AG08396 (cell line): ENCODE data around the gene CTNND2.
"Not testable (repeated sequence)": the region's sequence is repeated elsewhere in the genome, so short reads cannot be mapped to it uniquely, and the experiment has no call there.

Experiments used
- DNase-seq: peaks from one replicate; pipeline ENCODE4 v3.0.0; 2012; ENCODE audit warnings: low spot score, mixed read lengths

The CTNND2 gene

DNA sequence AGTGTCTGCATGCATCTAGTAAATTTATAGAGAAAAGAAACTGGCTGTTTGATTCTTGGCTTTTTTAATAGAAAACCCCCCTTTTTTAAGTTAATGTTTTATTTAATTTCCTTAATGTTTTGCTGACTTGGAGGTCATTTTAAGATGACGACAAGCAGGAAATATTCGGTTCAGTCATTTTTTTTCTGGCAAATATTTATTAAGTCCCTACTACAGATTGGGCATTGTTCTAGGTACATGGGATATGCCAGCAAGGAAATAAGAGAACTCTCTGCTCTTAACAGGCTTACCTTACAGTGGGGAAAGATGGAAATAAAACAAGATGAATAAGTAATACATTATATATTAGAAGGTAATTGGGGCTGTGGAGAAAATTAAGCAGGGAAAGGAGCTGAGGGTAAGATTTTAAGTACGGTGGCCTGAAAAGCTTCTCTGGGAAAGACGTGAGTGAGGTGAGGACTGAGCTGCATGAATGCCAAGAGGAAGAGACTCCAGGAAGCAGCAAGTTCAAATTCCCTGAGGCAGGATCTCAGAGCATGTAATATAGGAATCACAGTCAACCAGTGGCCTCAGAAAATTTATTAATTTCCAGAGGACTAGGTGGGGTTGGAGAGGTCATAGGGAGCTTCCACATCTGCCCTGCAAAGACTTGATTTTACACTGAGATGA lies 827.2 kb downstream of the CTNND2 start:
- no peak for DNase-seq

DNA sequence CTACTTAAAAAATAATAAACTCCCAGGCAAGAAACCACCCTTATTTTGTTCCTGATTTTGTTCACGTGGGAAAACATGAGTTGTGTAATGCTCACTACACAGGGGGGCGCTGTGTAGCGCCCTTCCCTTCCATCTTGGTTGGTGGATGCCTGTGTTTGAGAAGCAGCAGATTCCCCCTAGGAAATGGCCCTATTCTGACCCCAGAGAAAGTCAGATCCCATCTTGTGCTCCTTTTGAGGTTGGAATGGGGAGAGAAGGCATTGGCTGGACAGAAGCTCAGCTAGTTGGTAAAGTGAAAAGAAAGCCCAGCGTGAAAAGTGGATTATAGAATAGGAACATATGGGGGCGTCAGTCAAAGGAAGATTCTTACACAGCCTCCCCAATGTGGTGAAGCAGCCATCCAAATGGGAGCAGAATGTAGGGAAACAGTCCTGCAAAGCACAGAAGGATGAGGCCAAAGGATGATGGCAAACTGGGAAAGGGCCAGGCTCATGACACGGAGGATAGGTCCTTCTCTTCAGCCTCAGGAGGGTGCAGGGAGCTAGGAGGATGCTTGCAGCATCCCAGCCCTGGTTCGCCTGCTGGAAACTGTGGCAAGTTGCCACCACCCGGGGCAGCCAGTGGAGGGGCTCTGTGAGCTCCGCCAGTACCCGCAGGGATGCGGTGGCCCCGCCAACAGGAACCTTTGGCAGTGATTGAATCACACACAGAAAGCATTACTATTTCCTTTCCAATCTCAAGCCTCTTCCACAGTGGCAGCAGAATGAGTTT lies 829.0 kb downstream of the CTNND2 start:
- DNase-seq: no peak

DNA sequence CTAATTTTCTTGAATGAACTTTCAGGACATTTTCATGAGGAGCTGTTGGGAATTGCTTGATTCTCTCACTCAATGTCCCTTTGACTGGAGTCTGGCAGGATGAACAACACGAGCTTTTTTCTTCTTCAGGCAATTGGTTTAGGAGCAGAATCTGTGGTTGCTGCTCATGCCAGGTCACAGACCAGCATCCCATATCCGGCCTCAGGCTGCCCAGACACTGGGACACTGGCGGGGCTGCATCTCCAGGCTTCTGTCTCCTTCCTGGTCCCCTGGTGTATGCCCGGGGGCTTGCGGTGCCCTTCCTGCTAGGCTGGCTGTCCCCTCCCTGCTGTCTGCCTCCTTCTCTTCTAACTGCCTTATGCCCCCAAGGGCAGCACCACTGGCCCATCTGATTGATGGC lies 831.7 kb downstream of the CTNND2 start:
- no peak for DNase-seq

DNA sequence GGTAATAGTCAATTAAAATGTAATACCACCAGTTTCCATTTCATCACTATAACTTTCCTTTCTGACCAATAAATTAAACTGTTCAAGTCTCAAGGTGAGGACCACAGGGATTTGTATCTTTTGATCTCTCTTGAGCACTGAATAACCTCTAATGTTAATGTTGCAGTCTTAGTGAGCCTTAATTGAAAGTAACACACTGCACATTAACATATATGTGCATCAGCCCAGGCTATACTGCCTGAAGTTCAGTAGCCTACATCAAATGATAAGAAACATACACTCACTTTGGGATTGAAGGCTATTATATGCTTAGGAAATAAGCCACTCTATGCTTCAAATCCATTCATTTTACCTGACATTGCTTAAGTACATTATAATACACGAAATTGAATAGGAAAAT lies 832.2 kb downstream of the CTNND2 start:
- no peak for DNase-seq

DNA sequence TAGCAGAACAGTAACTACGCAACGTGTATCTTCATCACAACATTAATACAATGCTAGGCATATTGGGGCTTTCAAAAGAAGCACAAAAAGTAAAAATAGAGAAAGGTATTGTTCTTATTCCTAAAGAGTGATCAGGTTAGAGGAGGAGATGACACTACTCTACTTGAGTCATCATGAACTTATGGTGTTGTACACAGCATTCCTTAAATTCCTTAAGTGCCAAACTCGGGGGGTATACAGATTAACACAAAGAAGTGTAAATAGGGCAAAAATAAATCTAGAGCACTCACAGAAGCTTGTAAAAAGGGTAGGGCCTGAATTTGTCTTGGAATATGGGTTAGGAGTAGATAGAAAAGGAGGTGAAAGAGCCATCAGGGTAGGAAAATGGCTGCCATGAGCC lies 835.2 kb downstream of the CTNND2 start:
- no peak for DNase-seq

DNA sequence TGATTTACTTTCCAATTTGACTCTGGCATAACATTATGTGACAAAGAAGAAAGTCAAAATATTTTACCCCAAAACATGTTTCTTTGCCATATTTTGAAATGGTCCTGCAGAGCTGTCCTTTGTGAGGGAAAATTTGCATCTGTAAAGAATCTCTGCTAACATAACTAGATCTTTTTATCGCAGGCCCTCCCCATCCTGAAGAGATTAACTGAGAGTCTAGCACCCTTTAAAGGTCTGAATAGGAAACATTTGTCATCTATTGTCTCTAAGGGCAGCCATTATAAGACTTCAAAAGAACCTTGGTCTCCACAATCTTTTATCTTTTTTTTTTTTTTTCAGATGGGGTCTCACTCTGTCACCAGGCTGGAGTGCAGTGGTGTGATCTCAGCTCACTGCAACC lies 838.5 kb downstream of the CTNND2 start:
- DNase-seq: not testable (repeated sequence)

DNA sequence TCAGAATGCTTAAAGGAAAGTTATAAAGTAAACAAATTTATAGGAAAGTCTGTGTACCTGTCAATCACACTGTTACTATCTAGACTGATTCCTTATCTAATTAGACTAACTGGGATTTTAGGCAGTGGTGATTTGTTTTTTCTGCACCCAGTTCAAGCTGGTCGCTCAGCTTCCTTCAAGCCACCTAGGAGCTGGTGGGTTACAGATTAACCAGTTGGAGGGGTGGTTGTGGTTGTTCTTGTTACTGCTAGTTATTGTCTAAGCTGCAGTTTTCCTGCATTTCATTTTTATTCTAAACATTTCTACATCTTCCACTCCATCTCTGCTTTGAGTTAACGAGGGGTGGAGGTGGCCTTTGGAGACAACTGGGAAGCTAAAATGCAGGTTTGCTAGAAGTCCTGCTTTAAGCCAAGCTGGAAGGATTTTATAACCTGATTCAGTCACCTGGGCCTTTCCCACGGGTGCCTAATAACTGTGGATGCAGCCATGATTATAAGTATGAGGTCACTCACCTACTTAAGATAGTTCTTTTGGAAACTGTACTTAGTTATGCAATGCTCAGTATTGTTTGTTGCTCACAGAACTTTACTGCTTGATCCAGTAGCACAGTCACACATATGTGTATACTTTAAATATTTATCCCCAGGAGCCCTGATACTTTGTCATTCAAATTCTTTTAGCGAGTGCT lies 839.3 kb downstream of the CTNND2 start:
- no peak for DNase-seq

DNA sequence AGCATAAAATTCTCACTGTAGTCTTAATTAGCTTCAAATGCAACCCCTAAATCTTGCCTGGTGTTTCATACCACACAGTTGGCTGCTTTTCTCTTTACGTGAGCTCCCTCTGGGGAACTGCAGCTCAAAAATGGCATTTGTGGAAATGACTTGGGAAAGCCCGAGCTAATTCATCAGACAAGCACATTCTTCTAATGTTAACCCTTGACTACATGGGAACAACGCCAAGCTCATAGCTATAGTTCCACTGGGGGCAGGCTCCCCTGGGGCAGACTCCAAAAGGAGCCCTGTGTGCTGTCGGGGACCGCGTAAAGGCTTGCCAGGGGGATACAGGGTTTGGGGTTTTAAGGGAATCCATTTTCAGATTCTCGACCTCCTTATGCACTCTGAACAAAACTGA lies 841.8 kb downstream of the CTNND2 start:
- DNase-seq: peak; percentile 20

DNA sequence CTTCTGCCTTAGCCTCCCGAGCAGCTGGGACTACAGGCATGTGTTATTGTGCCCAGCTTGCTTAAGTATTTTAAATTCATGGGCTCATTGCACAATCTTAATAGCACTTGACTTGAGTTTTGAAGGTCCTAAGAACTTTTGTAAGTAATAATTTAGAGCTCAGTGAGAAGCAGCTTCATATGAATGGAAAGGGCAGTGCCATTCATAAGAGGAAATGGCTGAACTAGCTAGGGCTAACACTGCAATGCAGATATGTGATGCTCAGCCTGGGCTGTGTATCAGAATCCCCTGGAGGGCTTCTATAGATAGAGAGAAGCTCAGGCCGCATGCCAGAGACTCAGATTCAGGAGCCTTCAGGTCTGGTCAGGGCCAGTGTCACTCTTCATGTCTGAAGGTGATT lies 847.7 kb downstream of the CTNND2 start:
- no peak for DNase-seq

DNA sequence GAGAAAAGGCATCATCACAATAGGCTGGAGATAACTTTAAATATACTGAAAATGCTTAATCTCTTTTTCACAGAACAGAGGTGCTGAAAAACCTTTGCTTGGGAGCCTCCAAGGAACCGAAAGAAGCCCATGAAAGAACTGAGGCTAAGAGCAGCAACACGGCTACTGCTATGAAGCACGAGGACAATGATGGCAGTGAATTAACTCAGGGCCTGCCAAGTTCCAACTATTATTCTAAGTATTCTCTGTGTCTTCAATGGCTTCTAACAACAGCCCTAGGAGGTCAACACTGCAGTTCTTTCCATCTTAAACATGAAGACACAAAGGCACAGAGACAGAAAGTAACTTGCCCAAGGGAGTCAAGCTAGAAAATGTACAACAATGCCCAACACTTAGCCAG lies 850.2 kb downstream of the CTNND2 start:
- DNase-seq: no peak

DNA sequence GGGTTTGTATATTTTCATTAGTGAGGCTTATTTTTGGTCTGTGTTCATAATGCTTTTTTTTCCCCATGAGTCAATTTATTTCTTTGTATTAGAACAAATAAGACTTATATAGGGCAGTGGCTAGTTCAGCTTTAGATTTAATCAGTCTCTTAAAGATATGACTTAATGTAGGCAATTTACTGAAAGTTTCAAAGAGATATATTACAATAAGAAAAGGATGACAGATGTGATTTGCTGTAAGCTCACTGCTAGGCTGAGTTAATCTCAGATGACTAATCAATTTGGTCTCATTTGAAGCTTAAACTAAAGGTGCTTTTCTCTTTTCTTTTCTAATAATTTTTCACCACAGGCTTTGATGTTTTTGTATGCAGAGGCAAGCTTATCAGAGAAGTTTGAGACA lies 851.4 kb downstream of the CTNND2 start:
- DNase-seq: no peak

DNA sequence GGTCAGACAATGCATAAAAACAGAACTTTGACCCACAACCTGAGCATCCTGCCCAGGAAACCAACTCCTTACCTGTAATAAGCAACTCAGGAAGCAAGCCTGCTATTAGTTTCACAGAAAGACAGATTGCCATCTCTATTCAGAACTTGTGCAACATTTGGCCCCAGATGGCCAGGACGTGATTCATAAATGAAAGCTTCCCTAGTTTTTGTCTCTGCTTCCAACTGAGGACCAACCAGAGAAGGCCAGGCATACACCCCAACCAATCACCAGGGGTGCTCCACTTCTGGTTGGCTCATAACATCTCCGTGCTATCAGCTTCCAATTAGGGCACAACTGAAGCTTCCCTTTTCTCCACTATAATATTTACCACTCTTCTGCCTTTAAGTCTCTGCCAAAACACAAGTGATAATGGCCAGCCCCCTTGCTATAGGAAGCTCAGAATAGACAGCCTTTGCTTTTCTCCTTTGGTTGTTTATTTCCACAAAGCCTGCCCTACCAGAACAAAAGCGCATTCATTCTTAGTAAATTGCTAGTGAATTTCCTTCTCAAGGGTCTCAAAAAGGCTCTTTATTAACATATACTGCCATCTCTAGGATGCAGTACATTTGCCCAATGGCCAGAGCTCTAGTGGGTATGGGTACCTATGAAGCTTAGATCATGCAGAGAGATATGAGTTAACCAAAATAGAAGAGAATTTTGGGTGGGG lies 853.5 kb downstream of the CTNND2 start:
- DNase-seq: no peak

DNA sequence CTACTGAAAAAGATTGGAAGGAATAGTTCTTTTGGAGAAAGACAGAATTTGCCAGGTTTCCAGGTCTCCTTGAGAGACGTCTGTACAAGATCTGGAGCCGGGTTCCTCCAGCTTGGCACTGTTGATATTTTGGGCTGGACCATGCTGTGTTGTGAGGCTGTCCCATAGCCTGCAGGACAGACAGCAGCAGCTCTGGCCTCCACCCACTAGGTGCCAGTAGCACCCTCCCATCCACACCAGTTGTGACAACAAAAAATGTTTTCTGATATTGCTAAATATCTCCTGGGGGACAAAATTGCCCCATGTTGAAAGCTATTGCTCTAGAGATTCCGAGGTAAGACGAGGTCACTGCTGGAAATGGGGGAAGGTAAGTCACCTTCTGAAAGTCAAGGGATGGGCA lies 855.5 kb downstream of the CTNND2 start:
- no peak for DNase-seq

DNA sequence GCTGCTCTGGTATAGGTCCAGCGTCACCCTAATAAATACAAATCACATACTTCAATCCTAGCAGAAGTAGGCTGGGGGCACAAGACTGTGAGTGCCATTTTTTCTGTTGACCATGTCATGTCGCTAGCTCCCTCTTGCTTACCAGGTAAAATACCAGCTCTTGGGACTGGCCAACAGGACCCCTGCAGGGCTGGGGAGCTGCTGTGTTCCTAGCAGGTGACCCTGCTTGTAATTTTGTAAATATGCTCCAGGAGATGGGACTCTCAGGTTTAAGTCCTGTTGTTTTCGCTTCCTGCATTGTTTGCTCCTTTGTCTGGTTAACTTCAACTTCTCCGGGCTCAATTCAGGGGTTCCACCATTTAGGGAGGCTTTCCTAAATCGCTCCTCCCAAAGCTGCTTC lies 856.6 kb downstream of the CTNND2 start:
- no peak for DNase-seq

DNA sequence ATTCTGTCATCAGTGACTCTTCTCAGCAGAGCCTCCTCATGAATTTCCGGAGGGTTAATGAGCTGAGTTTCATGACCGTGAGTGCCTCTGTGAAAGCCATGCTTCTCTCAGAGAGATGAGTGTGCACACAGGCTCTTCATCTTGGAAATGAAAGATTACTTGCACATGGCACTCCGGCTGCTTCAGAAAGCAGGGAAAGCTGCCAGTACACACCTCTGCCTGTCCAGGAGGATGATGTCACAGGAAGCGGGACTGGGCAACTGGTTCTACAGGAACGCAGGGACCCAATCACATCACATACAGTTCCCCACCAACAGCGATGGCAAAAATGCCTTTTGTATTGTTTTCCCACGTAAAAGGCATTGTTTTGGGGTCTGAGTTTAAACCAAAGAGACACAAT lies 857.2 kb downstream of the CTNND2 start:
- no peak for DNase-seq

DNA sequence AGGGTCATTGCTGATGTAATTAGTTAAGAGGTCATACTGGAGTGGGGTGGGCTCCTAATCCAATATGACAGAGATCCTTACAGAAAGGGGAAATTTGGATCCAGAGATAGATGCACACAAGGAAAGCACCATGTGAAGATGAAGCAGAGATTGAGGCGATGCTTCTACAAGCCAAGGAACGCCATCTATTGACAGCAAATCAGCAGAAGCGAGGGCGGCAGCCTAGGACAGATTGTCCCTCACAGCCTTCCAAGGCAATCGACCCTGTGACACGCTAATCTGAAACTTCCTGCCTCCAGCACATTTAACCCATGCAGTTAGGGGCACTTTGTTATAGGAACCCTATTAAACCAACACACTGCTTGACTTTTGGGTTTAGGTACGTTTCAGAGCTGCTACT lies 858.1 kb downstream of the CTNND2 start:
- peak; percentile 9 for DNase-seq

DNA sequence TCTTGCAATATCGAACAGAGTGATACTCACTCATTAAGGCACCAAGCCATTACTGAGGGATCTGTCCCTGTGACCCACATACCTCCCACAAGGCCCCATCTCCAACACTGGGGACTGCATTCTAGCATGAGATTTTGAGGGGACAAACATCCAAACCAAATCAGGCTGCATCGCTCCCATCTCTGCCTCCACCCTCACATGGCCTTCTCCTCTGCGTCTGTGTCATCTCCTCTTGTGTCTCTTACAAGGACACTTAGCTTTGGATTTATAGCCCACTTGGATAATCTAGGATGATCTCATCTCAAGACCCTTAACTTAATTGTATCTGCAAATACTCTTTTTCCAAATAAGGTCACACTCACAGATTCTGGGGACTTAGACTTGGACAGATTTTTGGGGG lies 858.8 kb downstream of the CTNND2 start:
- DNase-seq: no peak

DNA sequence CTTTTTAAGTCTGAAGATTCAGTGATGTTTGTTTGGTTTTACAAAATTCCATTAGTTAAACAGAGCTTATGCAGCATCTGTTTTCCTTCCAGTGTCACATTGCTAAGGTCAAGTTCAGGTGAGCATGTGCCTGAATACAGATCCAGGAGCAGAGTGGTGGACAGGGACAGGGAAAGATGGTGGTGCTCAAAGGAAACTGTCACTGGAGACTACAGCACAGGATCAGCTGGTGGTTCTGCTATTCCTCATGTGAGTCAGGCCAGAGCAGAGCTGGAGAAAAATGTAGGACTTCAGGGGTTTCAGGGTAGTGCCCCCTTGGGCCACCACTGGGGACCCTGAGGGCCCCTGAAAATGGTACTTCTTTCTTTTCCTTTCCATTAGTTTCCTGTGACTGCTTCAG lies 859.7 kb downstream of the CTNND2 start:
- DNase-seq: no peak

DNA sequence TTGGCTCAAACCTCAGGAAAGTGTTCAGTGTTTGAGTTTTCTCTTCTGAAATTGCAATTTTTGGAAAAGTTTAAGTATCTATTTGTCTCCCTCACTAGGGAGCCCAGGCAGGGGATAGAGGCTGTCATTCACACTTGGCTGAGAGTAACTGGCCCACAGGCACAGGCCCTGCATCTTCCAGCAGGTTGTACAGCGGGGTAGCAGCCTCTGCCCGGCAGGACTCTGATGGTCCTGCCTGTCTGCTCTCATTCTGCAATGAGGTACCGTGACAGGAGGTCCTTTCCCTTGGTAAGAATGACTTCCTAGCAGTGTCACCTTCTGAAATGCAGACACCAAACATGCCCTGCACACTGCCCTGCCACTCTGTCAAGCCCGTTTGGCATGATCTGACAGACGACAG lies 860.4 kb downstream of the CTNND2 start:
- DNase-seq: no peak

DNA sequence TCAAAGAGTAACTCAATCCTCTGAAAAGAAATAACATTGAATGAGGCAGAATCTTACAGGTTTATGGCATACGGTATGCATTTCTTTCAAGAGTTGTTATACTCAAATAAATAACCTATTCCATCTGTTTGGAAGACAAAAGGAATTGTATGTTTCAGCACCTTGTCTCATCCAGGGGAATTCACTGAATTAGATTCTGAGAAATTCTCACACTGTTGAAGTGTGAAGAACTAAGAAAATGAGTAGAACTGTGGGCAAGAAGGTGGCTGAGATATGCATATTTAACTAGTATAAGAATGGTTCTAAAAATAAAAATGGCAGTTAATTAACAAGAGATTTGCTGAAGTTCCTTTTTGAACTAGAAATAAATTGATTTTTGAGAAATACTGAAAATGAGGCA lies 863.9 kb downstream of the CTNND2 start:
- DNase-seq: no peak

DNA sequence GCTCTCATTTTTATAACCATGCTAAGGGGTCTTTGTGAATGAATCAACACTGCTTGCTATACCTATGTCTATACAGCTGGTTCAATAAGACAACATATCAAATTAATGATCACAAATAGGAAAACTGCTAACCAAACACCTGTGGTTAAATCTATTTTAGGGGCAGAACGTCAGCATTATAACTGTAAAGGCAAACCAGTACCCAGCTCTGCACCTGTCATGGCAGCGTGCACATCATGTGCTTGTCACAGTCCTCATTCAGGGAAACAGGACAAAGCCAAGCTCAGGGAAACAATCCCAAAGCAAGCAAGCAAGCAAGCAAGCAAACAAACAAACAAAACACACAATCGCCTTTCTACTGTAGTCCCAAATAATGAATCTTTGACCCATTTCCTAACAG lies 865.5 kb downstream of the CTNND2 start:
- DNase-seq: no peak

DNA sequence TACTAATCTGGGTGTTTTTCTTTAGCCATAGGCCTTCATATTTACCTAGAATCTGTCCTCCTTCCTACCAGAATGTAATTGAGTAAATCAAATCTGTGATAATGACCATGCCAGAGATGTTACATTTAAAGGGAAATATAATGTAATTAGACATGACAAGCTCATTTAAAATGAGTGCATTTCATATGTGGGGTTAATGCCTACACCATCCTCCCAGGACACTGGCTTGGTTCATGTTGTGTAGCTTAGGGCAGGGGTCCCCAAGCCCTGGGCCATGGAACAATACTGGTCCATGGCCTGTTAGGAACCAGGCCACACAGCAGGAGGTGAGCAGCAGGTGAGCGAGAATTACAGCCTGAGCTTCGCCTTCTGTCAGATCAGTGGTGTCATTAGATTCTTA lies 866.3 kb downstream of the CTNND2 start:
- DNase-seq: no peak

DNA sequence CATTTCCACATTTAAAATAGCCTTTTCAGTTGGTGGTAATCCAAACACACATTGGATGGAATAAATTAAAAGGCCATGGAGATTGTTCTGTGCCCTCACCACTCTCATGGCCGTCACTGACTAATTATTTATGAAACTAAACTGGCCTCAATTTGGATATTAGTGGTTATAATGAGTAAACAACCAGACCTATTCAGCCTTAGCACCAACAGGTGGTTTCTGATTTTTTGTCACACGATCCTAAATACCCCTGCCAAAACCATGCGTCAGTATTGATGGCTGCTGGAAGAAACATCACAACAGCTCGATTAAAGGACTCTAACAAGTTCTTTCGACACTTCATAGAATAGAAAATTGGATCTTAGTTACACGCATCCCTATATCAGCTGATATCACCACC lies 867.2 kb downstream of the CTNND2 start:
- no peak for DNase-seq
